K562 (cell line): ENCODE results near the gene TRIM65. TPM values are rescaled to one million over a fixed set of nuclear protein-coding genes. Genes with fewer than 3 reads are reported as not detected.

Source experiments
- MLX ChIP-seq, 2 experiments: fragments of 450-650 bp in 1 of 2; sonication (generic) in 1 of 2; formaldehyde crosslinking; conservative IDR thresholded peaks; 2 replicates each; pipeline versions ENCODE4 v1.4.0 to v1.8.1; 2020 to 2022; ENCODE audit warnings: mild to moderate bottlenecking in 1 of 2, missing genetic modification reagents in 1 of 2
- TFE3 ChIP-seq: fragments of 450-650 bp; formaldehyde crosslinking; IDR thresholded peaks from 2 replicates; pipeline ENCODE4 v1.4.0; 2020; ENCODE audit warnings: mild to moderate bottlenecking, mixed read lengths
- THRA ChIP-seq: fragments of 450-650 bp; IDR thresholded peaks from 2 replicates; pipeline ENCODE4 v1.6.1; 2017; ENCODE audit warnings: mild to moderate bottlenecking, moderate library complexity
- polyA plus RNA-seq, 8 experiments: library from polyadenylated mRNA; depleted of rRNA in 4 of 8; stranded (reverse) in 5 of 8; unstranded in 3 of 8; fragments of >200 nt; fragmentation: Nextera tagmentation in 2 of 8; fragmentation: Illumina TruSeq in 1 of 8; extraction: Ambion mirVana in 2 of 8; extraction: Trizol in 1 of 8; gene quantifications; 2 replicates each; pipeline versions ENCODE4 v1.2.1 to v1.2.3, GENCODE V29; 2011 to 2014; ENCODE audit warnings: inconsistent platforms in 1 of 8, missing spikeins in 1 of 8
- total RNA-seq, 7 experiments: library from RNA; depleted of rRNA in 6 of 7; stranded (reverse); fragments of >200 nt in 6 of 7; fragmentation: Illumina TruSeq in 2 of 7; extraction: Trizol in 2 of 7; gene quantifications; 2 replicates each; pipeline versions ENCODE4 v1.2.1 to v1.2.3, GENCODE V29; 2011 to 2021; ENCODE audit warnings: low replicate concordance in 1 of 7
- TF ChIP-seq, protein P1 (sequence below): fragments of 450-650 bp; IDR thresholded peaks from 2 replicates; pipeline ENCODE4 v1.6.1; 2016; ENCODE audit warnings: antibody characterized with exemption

The TRIM65 gene
- total and polyA plus RNA-seq, 9 of the 15 experiments (the other 6 are each of a cell fraction or from before 2014, with no cell fraction given), result 2.8 to 45.7 (median 22.9) TPM

- TF ChIP-seq THRA (no peak), TFE3 (CRISPR knock-in tag) (no peak), MLX (CRISPR knock-in tag; conservative IDR thresholded peaks at IDR 0.05) (no peak)
- TF ChIP-seq, protein P1, sequence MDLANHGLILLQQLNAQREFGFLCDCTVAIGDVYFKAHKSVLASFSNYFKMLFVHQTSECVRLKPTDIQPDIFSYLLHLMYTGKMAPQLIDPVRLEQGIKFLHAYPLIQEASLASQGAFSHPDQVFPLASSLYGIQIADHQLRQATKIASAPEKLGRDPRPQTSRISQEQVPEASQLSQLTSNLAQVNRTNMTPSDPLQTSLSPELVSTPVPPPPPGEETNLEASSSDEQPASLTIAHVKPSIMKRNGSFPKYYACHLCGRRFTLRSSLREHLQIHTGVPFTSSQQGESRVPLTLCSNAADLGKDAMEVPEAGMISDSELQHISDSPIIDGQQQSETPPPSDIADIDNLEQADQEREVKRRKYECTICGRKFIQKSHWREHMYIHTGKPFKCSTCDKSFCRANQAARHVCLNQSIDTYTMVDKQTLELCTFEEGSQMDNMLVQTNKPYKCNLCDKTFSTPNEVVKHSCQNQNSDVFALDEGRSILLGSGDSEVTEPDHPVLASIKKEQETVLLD, result no peak
- TF ChIP-seq, all 486 proteins: peak for 0
Observed at GRCh38 chr17:75931062-75931461, 34.3 kb upstream of the TRIM65 start (continued).
